Measurements from ENCODE around the gene HSPG2.
"Not testable (repeated sequence)": the region's sequence is repeated elsewhere in the genome, so short reads cannot be mapped to it uniquely, and the experiment has no call there.

- not testable (repeated sequence) for TF ChIP-seq POLR2A, CTCF (IDR thresholded peaks at IDR 0.05)
Measured at GRCh38 chr1:21969066-21969465, 32.0 kb upstream of the HSPG2 start.
